Effector memory CD8-positive, alpha-beta T cell (primary cell): ENCODE measurements around the gene C5orf47.
A peak's percentile ranks its signal among the peaks of the same experiment; 100 is the strongest.

Experiments
- ATAC-seq: fragments of 150-1000 bp; cut with Tn5 transposase; replicated peaks from 2 replicates; pipeline ENCODE4 v1.10.0; 2021; ENCODE audit warnings: mild to moderate bottlenecking, moderate library complexity
- DNase-seq, 3 experiments: peaks; one replicate each; pipeline ENCODE4 v3.0.0; 2021
- H3K27ac Mint-ChIP-seq, 2 donors: one replicate each; pipeline ENCODE4 v1.8.0; 2022; ENCODE audit warnings: mild to moderate bottlenecking in 2 of 2, mixed read lengths in 2 of 2, moderate library complexity in 2 of 2
- H3K27me3 Mint-ChIP-seq, 2 donors: one replicate each; pipeline ENCODE4 v1.8.0; 2022; ENCODE audit warnings: mixed read lengths in 2 of 2
- H3K36me3 Mint-ChIP-seq: one replicate; pipeline ENCODE4 v1.8.0; 2022; ENCODE audit warnings: mild to moderate bottlenecking, moderate library complexity, mixed read lengths; ENCODE audit not compliant: insufficient read depth
- H3K4me1 Mint-ChIP-seq, 2 donors: one replicate each; pipeline ENCODE4 v1.8.0; 2022; ENCODE audit warnings: low read depth in 2 of 2, mixed read lengths in 2 of 2
- H3K4me3 Mint-ChIP-seq, 2 donors: one replicate each; pipeline ENCODE4 v1.8.0; 2022; ENCODE audit warnings: mild to moderate bottlenecking in 2 of 2, mixed read lengths in 2 of 2, moderate library complexity in 2 of 2
- H3K9me3 Mint-ChIP-seq, 2 donors: one replicate each; pipeline ENCODE4 v1.8.0; 2022; ENCODE audit warnings: mixed read lengths in 2 of 2

C5orf47 gene

DNA sequence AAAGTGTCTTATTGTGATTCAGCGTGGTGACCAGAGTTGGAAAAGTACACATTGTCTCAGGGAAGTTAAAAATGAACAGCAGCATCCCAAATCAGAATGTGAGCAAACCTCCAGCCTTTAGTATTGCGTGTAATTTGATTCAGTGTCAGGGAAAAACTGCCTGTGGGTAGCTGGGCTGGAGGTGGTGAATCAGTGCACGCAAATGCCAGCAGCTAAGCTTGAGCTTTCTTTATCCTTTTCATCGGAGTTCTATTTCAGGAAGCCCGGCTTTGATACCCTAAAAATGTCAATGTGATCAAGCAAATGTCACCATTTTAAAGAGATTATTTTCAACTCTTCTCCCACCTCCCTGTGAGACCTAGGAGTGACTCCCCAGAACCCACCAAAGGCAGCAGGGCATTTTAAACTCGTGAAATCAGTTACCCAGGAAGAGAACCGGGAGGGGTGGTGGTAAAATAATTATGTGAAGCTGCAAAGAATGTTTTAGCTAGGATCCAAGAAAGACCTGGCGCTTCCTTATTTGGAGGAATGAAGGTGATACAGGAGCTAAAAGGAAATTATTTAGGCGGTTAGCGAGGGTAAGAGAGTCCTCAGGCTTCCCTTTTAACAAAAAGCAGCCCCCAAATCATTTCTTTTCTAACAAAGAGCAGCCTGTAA, 25.7 kb upstream of the C5orf47 start:
- DNase-seq (no peak), ATAC-seq (no peak)
- peaks cover 4% of the 10 kb centered on the region for H3K36me3 Mint-ChIP-seq
- peaks cover 0 to 5% of the 10 kb centered on the region in 2 donors for H3K4me1 Mint-ChIP-seq
- no peaks in the 10 kb centered on the region for H3K27me3 Mint-ChIP-seq
- H3K27ac Mint-ChIP-seq = no peak overlapping the region
- H3K4me3 Mint-ChIP-seq = no peak overlapping the region
- no peaks in the 10 kb centered on the region for H3K9me3 Mint-ChIP-seq

GRCh38 chr5:173963867-173964441, 25.0 kb upstream of the C5orf47 start:
- H3K4me3 Mint-ChIP-seq = no peak overlapping the region
- no peak overlapping the region for H3K27ac Mint-ChIP-seq
- H3K9me3 Mint-ChIP-seq = no peaks in the 10 kb centered on the region
- peaks cover 4% of the 10 kb centered on the region for H3K36me3 Mint-ChIP-seq
- ATAC-seq (no peak), DNase-seq (no peak)
- H3K4me1 Mint-ChIP-seq = peaks cover 0 to 5% of the 10 kb centered on the region in 2 donors
- H3K27me3 Mint-ChIP-seq = peaks cover 0 to 4% of the 10 kb centered on the region in 2 donors

DNA sequence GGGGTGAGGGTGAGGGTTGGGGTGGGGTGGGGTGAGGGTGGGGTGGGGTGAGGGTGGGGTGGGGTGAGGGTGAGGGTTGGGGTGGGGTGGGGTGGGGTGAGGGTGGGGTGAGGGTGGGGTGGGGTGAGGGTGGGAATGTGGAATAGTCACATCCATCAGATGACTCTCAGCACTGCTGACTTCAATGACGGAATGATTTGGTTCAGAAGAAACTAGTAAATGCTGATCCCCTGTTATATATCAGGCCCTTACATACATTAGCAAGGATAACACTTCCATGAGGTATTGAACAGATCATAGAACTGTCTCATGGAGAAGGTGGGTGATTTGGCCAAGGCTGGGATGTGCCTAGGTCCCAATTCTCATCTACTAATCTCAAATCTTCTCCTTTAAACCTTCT, 24.5 kb upstream of the C5orf47 start:
- H3K27me3 Mint-ChIP-seq = peaks cover 5 to 9% of the 10 kb centered on the region in 2 donors
- ATAC-seq = no peak
- peaks cover 0 to 5% of the 10 kb centered on the region in 2 donors for H3K4me1 Mint-ChIP-seq
- peaks cover 4% of the 10 kb centered on the region for H3K36me3 Mint-ChIP-seq
- no peak overlapping the region for H3K4me3 Mint-ChIP-seq
- H3K9me3 Mint-ChIP-seq = no peaks in the 10 kb centered on the region
- no peak for DNase-seq
- no peak overlapping the region for H3K27ac Mint-ChIP-seq

DNA sequence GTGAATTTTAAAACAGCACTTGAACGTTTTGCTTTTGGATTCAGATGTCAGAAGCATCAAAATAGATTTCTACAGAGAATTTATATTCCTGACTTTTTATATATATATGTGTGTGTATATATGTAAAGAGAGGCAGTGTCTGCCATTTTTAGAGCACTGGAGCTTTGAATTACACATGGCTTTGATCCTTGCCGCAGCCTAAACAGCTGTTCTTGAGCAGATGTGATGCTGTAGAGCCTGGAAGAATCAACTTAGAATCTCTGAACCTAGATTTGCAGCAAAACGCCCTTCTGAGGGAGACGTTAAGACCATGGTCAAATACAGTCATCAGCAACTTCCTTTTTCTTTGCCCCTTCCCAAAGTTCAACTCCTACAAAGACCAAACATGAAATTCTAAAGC, 21.7 kb upstream of the C5orf47 start:
- H3K36me3 Mint-ChIP-seq = no peaks in the 10 kb centered on the region
- H3K4me3 Mint-ChIP-seq = no peak overlapping the region
- ATAC-seq (no peak), DNase-seq (no peak)
- H3K27me3 Mint-ChIP-seq = peaks cover 7 to 31% of the 10 kb centered on the region in 2 donors
- H3K27ac Mint-ChIP-seq = no peak overlapping the region
- H3K9me3 Mint-ChIP-seq = no peaks in the 10 kb centered on the region
- H3K4me1 Mint-ChIP-seq = peaks cover 0 to 5% of the 10 kb centered on the region in 2 donors

GRCh38 chr5:173968154-173968797, 20.7 kb upstream of the C5orf47 start:
- H3K27me3 Mint-ChIP-seq = peaks cover 7 to 37% of the 10 kb centered on the region in 2 donors
- H3K9me3 Mint-ChIP-seq = no peaks in the 10 kb centered on the region
- ATAC-seq (no peak), DNase-seq (no peak)
- no peak overlapping the region for H3K27ac Mint-ChIP-seq
- H3K4me1 Mint-ChIP-seq = peaks cover 0 to 8% of the 10 kb centered on the region in 2 donors
- no peaks in the 10 kb centered on the region for H3K36me3 Mint-ChIP-seq
- no peak overlapping the region for H3K4me3 Mint-ChIP-seq

DNA sequence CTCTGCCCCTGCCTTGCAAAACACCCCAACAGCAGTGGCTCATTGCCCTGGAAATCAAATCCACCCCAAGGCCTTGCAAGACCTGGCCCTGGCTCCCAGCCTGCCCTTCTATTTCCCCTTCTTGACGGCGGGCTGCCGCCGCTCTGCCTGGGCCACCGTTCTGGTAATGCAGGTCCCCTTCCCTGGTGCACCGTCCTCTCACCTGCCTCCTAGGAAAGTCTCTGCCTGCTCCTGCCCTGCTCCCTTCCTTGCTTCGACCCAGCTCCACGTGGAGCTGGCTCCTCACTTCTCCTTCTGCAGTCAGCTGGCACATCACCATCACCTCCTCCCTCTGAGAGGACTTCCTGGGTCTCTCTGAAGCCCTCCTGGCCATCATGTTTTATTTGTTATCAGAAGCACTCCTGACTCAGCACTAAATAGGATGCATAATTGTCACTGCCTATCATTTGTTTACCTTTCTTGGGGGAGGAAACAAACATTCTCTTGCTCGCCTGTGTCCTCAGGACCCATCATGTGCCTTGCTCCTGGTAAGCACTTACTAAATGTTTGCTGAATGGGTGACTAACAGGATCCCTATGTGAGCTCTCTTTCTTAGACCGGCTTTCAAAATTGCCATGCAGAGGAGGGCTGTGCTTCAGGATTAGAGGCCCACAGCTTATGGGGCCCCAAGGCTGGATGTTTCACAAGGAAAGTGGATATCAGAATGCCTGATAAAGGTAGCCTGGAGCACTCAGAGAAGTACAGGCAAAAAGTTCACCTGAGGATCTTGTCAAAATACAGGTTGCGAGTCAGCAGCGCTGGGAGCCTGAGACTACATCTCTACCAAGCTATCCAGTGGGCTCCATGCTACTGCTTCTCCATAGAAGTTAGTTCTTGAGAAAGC, 19.6 kb upstream of the C5orf47 start:
- no peak overlapping the region for H3K27ac Mint-ChIP-seq

GRCh38 chr5:173970878-173971650, 17.9 kb upstream of the C5orf47 start:
- DNase-seq (no peak), ATAC-seq (no peak)
- Mint-ChIP-seq H3K9me3 (no peaks in the 10 kb centered on the region), H3K27me3 (peaks cover 8 to 45% of the 10 kb centered on the region in 2 donors), H3K36me3 (no peaks in the 10 kb centered on the region), H3K27ac (no peak overlapping the region), H3K4me3 (no peak overlapping the region), H3K4me1 (peaks cover 0 to 5% of the 10 kb centered on the region in 2 donors)

More for the DNA sequence above, 19.6 kb upstream of the C5orf47 start:
- ATAC-seq (no peak), DNase-seq (no peak)
- peaks cover 7 to 45% of the 10 kb centered on the region in 2 donors for H3K27me3 Mint-ChIP-seq
- no peaks in the 10 kb centered on the region for H3K9me3 Mint-ChIP-seq
- no peaks in the 10 kb centered on the region for H3K36me3 Mint-ChIP-seq
- H3K4me3 Mint-ChIP-seq = no peak overlapping the region
- H3K4me1 Mint-ChIP-seq = peaks cover 0 to 7% of the 10 kb centered on the region in 2 donors

- ATAC-seq (no peak), DNase-seq (no peak)
- Mint-ChIP-seq H3K36me3 (no peaks in the 10 kb centered on the region), H3K4me1 (peaks cover 0 to 5% of the 10 kb centered on the region in 2 donors), H3K27me3 (peaks cover 13 to 45% of the 10 kb centered on the region in 2 donors), H3K27ac (no peak overlapping the region), H3K4me3 (no peak overlapping the region), H3K9me3 (no peaks in the 10 kb centered on the region)
Observed at GRCh38 chr5:173971681-173972345, 17.2 kb upstream of the C5orf47 start.

DNA sequence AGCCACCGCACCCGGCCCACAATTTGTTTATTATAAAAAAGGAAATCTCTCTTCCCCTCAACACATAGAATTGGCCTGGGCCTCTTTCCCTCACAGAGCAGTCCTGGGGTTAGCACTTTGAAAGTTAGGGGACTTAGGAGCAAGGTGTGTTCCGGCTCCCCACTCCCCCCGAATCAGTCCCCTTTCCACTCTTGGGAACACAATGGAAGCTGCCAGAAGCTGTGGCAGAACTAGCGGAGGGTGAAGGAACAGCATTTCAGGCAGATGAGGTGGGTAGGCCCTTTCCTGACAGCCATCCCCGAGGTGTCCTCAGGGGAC, 16.4 kb upstream of the C5orf47 start:
- H3K4me3 Mint-ChIP-seq = no peak overlapping the region
- H3K27ac Mint-ChIP-seq = no peak overlapping the region
- peaks cover 16 to 50% of the 10 kb centered on the region in 2 donors for H3K27me3 Mint-ChIP-seq
- no peaks in the 10 kb centered on the region for H3K36me3 Mint-ChIP-seq
- DNase-seq (no peak), ATAC-seq (no peak)
- H3K4me1 Mint-ChIP-seq = peaks cover 0 to 5% of the 10 kb centered on the region in 2 donors
- no peaks in the 10 kb centered on the region for H3K9me3 Mint-ChIP-seq

DNA sequence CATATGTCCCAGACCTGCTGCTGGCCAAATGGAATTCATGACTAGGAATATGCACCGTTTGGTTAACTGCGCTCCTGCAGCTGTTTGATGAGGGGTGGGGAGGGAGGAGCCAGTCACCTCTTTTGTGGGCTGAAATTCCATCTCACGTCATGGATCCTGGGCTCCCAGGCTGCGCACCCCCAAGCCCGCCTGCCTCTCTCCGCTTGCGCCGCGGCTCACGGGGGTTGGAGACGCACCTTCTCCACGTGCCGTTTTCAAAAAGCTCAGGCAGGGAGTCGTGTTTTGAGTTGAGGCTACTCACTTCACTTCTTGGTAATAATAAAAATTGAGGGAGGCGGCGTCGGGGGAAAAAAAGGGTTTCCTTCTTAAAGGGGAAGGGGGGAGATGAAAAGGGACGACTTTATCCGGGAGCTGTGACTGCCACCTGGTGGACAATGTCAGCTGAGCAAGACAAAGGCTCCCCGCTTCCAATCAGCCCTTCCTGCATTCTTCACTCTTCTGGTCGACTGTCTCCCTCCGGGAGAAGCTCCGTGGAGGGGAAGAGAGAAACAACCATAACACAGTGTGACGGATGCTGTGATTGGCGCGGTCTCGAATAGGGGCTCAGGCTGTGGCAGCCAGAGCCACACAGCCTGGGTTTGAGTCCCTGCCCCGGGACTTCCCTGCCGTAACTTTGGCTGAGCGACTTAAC, 15.9 kb upstream of the C5orf47 start:
- Mint-ChIP-seq H3K4me1 (peaks cover 0 to 5% of the 10 kb centered on the region in 2 donors), H3K9me3 (no peaks in the 10 kb centered on the region), H3K4me3 (peak overlapping the region; percentile 66 to 67), H3K36me3 (no peaks in the 10 kb centered on the region), H3K27me3 (peaks cover 21 to 55% of the 10 kb centered on the region in 2 donors), H3K27ac (peak overlapping the region in 1 of 2 donors; percentile 46)
- DNase-seq (peak; percentile 63 to 74 (median 69)), ATAC-seq (peak; percentile 86)

GRCh38 chr5:173973616-173973969, 15.4 kb upstream of the C5orf47 start:
- DNase-seq (no peak), ATAC-seq (peak; percentile 29)
- Mint-ChIP-seq H3K27ac (peak overlapping the region in 1 of 2 donors; percentile 46), H3K9me3 (no peaks in the 10 kb centered on the region), H3K4me3 (peak overlapping the region; percentile 66 to 67), H3K36me3 (no peaks in the 10 kb centered on the region), H3K27me3 (peaks cover 24 to 61% of the 10 kb centered on the region in 2 donors), H3K4me1 (peaks cover 0 to 5% of the 10 kb centered on the region in 2 donors)

DNA sequence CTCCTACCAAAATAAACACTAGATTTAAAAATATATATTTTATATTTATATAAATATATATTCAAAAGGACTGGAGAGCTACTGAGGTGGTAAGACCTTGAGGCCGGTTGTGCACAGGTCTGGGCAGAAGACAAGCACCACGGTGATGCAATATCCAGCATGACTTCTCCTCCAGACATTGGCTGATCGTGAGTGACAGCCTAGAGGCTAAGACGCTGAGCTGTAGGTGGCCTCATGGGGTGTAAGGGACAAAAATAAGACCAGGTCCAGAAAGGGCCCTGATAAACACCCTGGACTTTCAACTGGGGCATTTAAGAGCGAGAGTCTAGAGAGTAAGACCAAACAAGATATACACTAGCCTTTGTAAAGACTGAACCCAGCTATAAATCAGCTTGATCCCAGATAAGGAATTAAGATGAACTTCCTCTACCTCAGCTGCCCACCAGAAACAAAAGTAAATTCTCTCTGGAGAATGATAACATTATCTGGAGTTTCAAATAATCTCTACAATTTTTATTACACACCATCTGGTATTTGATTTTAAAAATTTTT, 14.2 kb upstream of the C5orf47 start:
- Mint-ChIP-seq H3K36me3 (no peaks in the 10 kb centered on the region), H3K27me3 (peaks cover 21 to 61% of the 10 kb centered on the region in 2 donors), H3K4me1 (peaks cover 0 to 5% of the 10 kb centered on the region in 2 donors), H3K4me3 (no peak overlapping the region), H3K27ac (no peak overlapping the region), H3K9me3 (no peaks in the 10 kb centered on the region)
- no peak for ATAC-seq
- no peak for DNase-seq
